Measurements from ENCODE around the gene PCNX2. TPM values are rescaled to one million over a fixed set of nuclear protein-coding genes. Genes with fewer than 3 reads are reported as not detected.

The PCNX2 gene
- total RNA-seq, 1 experiment from 2014 or later = 15.3 TPM

DNA sequence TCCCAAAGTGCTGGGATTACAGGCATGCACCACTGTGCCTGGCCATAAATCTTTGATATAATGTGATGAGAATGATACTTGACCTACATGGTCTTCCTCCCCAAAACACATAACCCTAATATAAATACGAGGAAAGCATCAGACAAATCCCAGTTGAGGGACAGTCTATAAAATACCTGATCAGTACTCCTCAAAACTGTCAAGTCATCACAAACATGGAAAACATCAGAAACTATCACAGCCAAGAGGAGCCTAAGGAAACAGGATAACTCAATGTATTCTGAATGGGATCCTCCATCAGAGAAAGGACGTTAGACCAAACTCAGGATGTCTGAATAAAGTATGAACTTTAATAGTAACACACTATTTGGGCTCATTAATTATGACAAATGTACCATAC is 172.7 kb downstream of the PCNX2 start:
- intact Hi-C loops (cut with micrococcal nuclease) = no loop called here
- no peaks in the 10 kb centered on the region for H3K9me2 ChIP-seq (ENCODE audit: insufficient read depth)
- H3K4me1 ChIP-seq (ENCODE audit: control insufficient read depth in 1 of 2, insufficient read depth in 2 of 2, low read length in 2 of 2) = no peaks in the 10 kb centered on the region
- no peak overlapping the region for H3K27ac ChIP-seq (ENCODE audit: low read depth, low read length)
- CTCF ChIA-PET = no interaction called here
- H3K4me3 ChIP-seq (replicated peaks in 1 of 2; ENCODE audit: low read depth in 1 of 2, low read length in 2 of 2) = no peak overlapping the region
- BruUV-seq (replicated peaks) = no TSS peak
- TF ChIP-seq, protein P1, sequence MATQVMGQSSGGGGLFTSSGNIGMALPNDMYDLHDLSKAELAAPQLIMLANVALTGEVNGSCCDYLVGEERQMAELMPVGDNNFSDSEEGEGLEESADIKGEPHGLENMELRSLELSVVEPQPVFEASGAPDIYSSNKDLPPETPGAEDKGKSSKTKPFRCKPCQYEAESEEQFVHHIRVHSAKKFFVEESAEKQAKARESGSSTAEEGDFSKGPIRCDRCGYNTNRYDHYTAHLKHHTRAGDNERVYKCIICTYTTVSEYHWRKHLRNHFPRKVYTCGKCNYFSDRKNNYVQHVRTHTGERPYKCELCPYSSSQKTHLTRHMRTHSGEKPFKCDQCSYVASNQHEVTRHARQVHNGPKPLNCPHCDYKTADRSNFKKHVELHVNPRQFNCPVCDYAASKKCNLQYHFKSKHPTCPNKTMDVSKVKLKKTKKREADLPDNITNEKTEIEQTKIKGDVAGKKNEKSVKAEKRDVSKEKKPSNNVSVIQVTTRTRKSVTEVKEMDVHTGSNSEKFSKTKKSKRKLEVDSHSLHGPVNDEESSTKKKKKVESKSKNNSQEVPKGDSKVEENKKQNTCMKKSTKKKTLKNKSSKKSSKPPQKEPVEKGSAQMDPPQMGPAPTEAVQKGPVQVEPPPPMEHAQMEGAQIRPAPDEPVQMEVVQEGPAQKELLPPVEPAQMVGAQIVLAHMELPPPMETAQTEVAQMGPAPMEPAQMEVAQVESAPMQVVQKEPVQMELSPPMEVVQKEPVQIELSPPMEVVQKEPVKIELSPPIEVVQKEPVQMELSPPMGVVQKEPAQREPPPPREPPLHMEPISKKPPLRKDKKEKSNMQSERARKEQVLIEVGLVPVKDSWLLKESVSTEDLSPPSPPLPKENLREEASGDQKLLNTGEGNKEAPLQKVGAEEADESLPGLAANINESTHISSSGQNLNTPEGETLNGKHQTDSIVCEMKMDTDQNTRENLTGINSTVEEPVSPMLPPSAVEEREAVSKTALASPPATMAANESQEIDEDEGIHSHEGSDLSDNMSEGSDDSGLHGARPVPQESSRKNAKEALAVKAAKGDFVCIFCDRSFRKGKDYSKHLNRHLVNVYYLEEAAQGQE (IDR thresholded peaks at IDR 0.05; ENCODE audit: low read depth) = no peak
- TF ChIP-seq ELF1 (IDR thresholded peaks at IDR 0.05; ENCODE audit: borderline replicate concordance, low read depth) = no peak
- no peak for TF ChIP-seq CBX3 (IDR thresholded peaks at IDR 0.05; ENCODE audit: low read depth)
- TF ChIP-seq POLR2A (IDR thresholded peaks at IDR 0.05; ENCODE audit: borderline replicate concordance, extremely low read depth, insufficient read depth, insufficient read length) = no peak
- no peak for TF ChIP-seq YY1 (IDR thresholded peaks at IDR 0.05; ENCODE audit: extremely low read depth, insufficient replicate concordance, low read depth, low read length)
- TF ChIP-seq RAD21 (IDR thresholded peaks at IDR 0.05; ENCODE audit: low read depth) = no peak
- ATAC-seq (no peak), DNase-seq (ENCODE audit: low read depth, low spot score) (no peak)
- H3K9ac ChIP-seq (ENCODE audit: low read length) = no peak overlapping the region
- H3K36me3 ChIP-seq (ENCODE audit: control insufficient read depth in 1 of 2, insufficient read depth in 2 of 2, low read length in 2 of 2) = no peaks in the 10 kb centered on the region
- H4K20me1 ChIP-seq (ENCODE audit: insufficient read depth) = no peaks in the 10 kb centered on the region
- H2AFZ ChIP-seq (ENCODE audit: low read depth, low read length, poor library complexity, severe bottlenecking) = no peak overlapping the region
- no peaks in the 10 kb centered on the region for H3K27me3 ChIP-seq (ENCODE audit: insufficient read depth, low read length)
- RAD21 ChIA-PET (ENCODE audit: low non-redundant PET in 1 of 2, low total read pairs in 2 of 2, uncharacterized antibody in 2 of 2, unreplicated experiment in 2 of 2) = no interaction called here
- POLR2A ChIA-PET = no interaction called here
- no peak overlapping the region for H3K4me2 ChIP-seq (ENCODE audit: low read length)
- H3K79me2 ChIP-seq (ENCODE audit: insufficient read depth, low read length) = no peaks in the 10 kb centered on the region
- H3K9me3 ChIP-seq (ENCODE audit: control insufficient read depth in 1 of 2, insufficient read depth in 1 of 2, low read depth in 1 of 2, low read length in 2 of 2) = no peaks in the 10 kb centered on the region

All from HCT116 (cell line).